ENCODE data around the gene ASCL2. TPM values are rescaled to one million over a fixed set of nuclear protein-coding genes. Genes with fewer than 3 reads are reported as not detected.

ASCL2 gene
- total RNA-seq, 1 donor, result not detected

DNA sequence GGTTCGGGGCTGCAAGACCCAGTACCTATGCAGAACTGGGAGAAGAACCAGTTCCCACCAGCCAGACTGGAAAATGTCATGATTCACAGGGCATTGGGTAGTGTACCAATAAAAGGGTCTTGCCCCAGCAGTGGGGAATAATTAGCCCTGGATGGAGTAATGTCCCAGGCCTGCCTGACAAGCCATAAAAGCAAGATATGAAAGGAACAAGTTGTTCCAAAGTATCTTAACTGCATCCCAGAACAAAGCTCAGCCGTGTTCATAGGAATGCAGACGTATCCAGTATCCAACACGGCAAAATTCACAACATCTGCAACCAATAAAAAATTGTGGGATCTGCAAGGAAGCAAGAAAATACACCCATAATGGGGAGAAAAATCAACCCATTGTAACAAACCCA lies 47.9 kb downstream of the ASCL2 start:
- peak; percentile 5 for DNase-seq (ENCODE audit: low read depth)
- TF ChIP-seq, protein P1, sequence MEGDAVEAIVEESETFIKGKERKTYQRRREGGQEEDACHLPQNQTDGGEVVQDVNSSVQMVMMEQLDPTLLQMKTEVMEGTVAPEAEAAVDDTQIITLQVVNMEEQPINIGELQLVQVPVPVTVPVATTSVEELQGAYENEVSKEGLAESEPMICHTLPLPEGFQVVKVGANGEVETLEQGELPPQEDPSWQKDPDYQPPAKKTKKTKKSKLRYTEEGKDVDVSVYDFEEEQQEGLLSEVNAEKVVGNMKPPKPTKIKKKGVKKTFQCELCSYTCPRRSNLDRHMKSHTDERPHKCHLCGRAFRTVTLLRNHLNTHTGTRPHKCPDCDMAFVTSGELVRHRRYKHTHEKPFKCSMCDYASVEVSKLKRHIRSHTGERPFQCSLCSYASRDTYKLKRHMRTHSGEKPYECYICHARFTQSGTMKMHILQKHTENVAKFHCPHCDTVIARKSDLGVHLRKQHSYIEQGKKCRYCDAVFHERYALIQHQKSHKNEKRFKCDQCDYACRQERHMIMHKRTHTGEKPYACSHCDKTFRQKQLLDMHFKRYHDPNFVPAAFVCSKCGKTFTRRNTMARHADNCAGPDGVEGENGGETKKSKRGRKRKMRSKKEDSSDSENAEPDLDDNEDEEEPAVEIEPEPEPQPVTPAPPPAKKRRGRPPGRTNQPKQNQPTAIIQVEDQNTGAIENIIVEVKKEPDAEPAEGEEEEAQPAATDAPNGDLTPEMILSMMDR (IDR thresholded peaks at IDR 0.05; ENCODE audit: insufficient read depth, low read length), result no peak
- no peak overlapping the region for H3K4me3 ChIP-seq (ENCODE audit: low read depth, low read length)

DNA sequence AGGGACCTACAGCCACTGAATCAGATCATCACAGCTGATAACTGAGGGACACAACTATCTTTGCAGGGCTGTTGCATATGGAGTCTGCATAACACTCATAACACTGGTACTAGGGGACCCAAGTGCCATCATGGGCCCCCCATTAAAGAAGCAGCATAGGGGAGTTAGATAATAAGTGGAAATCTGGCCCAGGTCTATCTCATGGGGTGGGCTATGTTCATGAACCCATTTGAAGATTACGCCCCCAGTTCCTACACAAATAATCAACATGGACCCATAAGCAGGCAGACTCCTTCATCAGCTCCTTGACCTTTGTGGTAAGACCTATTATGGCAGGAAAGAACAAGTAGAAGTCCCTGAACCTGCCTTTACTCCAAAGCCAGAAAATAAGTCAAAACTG lies 48.8 kb downstream of the ASCL2 start:
- no peak overlapping the region for H3K4me3 ChIP-seq (ENCODE audit: low read depth, low read length)
- DNase-seq (ENCODE audit: low read depth), result no peak
- TF ChIP-seq, protein P1 (IDR thresholded peaks at IDR 0.05; ENCODE audit: insufficient read depth, low read length), result no peak

GRCh38 chr11:2221024-2221423 lies 49.4 kb downstream of the ASCL2 start:
- no peak for DNase-seq (ENCODE audit: low read depth)
- TF ChIP-seq, protein P1 (IDR thresholded peaks at IDR 0.05; ENCODE audit: insufficient read depth, low read length), result no peak
- no peak overlapping the region for H3K4me3 ChIP-seq (ENCODE audit: low read depth, low read length)

DNA sequence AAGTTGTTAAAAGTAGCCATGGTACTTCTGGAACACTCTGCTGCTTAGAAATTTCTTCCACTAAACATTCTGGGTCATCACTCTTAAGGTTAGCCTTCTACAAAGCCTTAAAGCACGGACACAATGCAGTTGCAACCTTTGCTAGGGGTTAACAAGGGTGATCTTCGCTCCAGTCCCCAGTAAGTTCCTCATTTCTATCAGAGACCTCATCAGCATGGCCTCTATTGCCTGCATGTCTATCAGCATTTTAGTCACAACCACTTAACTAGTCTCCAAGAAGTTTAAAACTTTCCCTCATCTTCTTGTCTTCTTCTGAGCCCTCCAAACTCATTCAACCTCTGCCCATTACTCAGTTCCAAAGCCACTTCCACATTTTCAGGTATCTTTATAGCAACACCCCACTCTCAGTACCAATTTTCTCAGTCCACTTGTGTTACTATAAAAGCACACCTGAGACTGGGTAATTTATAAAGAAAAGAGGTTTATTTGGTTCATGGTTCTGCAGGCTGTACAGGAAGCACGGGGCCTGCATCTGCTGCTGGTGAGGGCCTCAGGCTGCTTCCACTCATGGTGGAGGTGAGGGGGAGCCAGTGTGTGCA lies 50.1 kb downstream of the ASCL2 start:
- DNase-seq (ENCODE audit: low read depth), result no peak
- TF ChIP-seq, protein P1 (IDR thresholded peaks at IDR 0.05; ENCODE audit: insufficient read depth, low read length), result no peak
- H3K4me3 ChIP-seq (ENCODE audit: low read depth, low read length), result no peak overlapping the region

GRCh38 chr11:2219318-2220017 lies 50.9 kb downstream of the ASCL2 start:
- no peak for DNase-seq (ENCODE audit: low read depth)
- no peak overlapping the region for H3K4me3 ChIP-seq (ENCODE audit: low read depth, low read length)
- TF ChIP-seq, protein P1 (IDR thresholded peaks at IDR 0.05; ENCODE audit: insufficient read depth, low read length), result no peak

Other genes with a start within 250 kb of the ASCL2 start
- 3.3 and 4.2 TPM in 2 replicates for gene IGF2, start 131.2 kb downstream of the ASCL2 start, total RNA-seq (ENCODE audit: low replicate concordance)
- not detected in 2 replicates for gene INS, start 109.4 kb downstream of the ASCL2 start, total RNA-seq (ENCODE audit: low replicate concordance)
- not detected in 2 replicates for gene TH, start 98.8 kb downstream of the ASCL2 start, total RNA-seq (ENCODE audit: low replicate concordance)
- gene C11orf21, start 31.3 kb upstream of the ASCL2 start, total RNA-seq (ENCODE audit: low replicate concordance), result not detected in 2 replicates
- under 0.01 and 0.33 TPM in 2 replicates for gene TSPAN32, start 31.4 kb upstream of the ASCL2 start, total RNA-seq (ENCODE audit: low replicate concordance)
- gene CD81, start 106.7 kb upstream of the ASCL2 start, total RNA-seq (ENCODE audit: low replicate concordance), result 282 and 327 TPM in 2 replicates
- 19.6 and 31.5 TPM in 2 replicates for gene TSSC4, start 130.2 kb upstream of the ASCL2 start, total RNA-seq (ENCODE audit: low replicate concordance)
- not detected in 2 replicates for gene TRPM5, start 173.9 kb upstream of the ASCL2 start, total RNA-seq (ENCODE audit: low replicate concordance)
- gene KCNQ1, start 174.4 kb upstream of the ASCL2 start, total RNA-seq (ENCODE audit: low replicate concordance), result not detected in 2 replicates

Measured in fibroblast of the aortic adventitia (primary cell).